Measurements from ENCODE around the gene CSK. TPM values are rescaled to one million over a fixed set of nuclear protein-coding genes. Genes with fewer than 3 reads are reported as not detected.
A peak's percentile ranks its signal among the peaks of the same experiment; 100 is the strongest.

CSK gene
- total RNA-seq (10 to 100 TPM; 19.0 to 41.7 TPM), polyA plus RNA-seq (10 to 100 TPM in 1 of 2 donors, 1 to 10 TPM in 1; 6.9 to 29.3 TPM)

- Histone ChIP-seq H3K27me3 (ENCODE audit: control insufficient read depth in 4 of 4, insufficient read depth in 4 of 4, low read length in 3 of 4) (no peaks in the 10 kb centered on the region), H3K4me3 (ENCODE audit: low read depth in 1 of 3, low read length in 3 of 3) (peak within 1 kb of the TSS; percentile 83 to 90 (median 88)), H3K4me1 (ENCODE audit: control insufficient read depth in 4 of 4, insufficient read depth in 4 of 4, low read length in 3 of 4) (peaks cover 24 to 73% (median 51%) of the 10 kb centered on the region in 4 donors), H3K27ac (ENCODE audit: low read depth in 1 of 2, low read length in 2 of 2) (peak within 1 kb of the TSS; percentile 87 to 90), H3K36me3 (ENCODE audit: control insufficient read depth in 4 of 4, insufficient read depth in 3 of 4, low read depth in 1 of 4, low read length in 3 of 4) (no peaks in the 10 kb centered on the region), H3K9me3 (ENCODE audit: control insufficient read depth in 4 of 4, low read length in 3 of 4) (no peaks in the 10 kb centered on the region), H3K9ac (ENCODE audit: low read depth in 1 of 2, low read length in 2 of 2) (peak within 1 kb of the TSS; percentile 74 to 79)
- TF ChIP-seq CTCF (IDR thresholded peaks at IDR 0.05; ENCODE audit: low read depth, low read length, missing input control) (peak; percentile 79), HNF4G (IDR thresholded peaks at IDR 0.05) (no peak)
- whole genome bisulfite sequencing = under 1% methylated on average over 74 of the region's 74 CpGs
- DNase-seq (ENCODE audit: low spot score) = peak; percentile 80
These were observed at the start of gene CSK for GRCh38 chr15:74781431-74782258. TSS of gene CSK (plus strand) at chr15:74782080. CDS start at chr15:74798298, 16,218 bp downstream.

GRCh38 chr15:74732846-74733245 is 49.0 kb upstream of the CSK start:
- no peak for DNase-seq (ENCODE audit: low spot score)

More at GRCh38 chr15:74732846-74733245, 49.0 kb upstream of the CSK start:
- H3K4me3 ChIP-seq (ENCODE audit: low read depth in 1 of 3, low read length in 3 of 3) = no peak overlapping the region
- H3K9me3 ChIP-seq (ENCODE audit: control insufficient read depth in 4 of 4, low read length in 3 of 4) = no peaks in the 10 kb centered on the region
- H3K4me1 ChIP-seq (ENCODE audit: control insufficient read depth in 4 of 4, insufficient read depth in 4 of 4, low read length in 3 of 4) = peaks cover 5 to 49% (median 31%) of the 10 kb centered on the region in 4 donors
- H3K9ac ChIP-seq (ENCODE audit: low read depth in 1 of 2, low read length in 2 of 2) = no peak overlapping the region
- no peaks in the 10 kb centered on the region for H3K36me3 ChIP-seq (ENCODE audit: control insufficient read depth in 4 of 4, insufficient read depth in 3 of 4, low read depth in 1 of 4, low read length in 3 of 4)
- no peak overlapping the region for H3K27ac ChIP-seq (ENCODE audit: low read depth in 1 of 2, low read length in 2 of 2)
- no peak for TF ChIP-seq MAX (IDR thresholded peaks at IDR 0.05)
- no peak for TF ChIP-seq ATF3 (IDR thresholded peaks at IDR 0.05)
- TF ChIP-seq ZBTB33 (IDR thresholded peaks at IDR 0.05) = no peak
- no peak for TF ChIP-seq HNF4A (conservative IDR thresholded peaks at IDR 0.05)
- no peak for TF ChIP-seq RAD21 (IDR thresholded peaks at IDR 0.05)
- no peak for TF ChIP-seq JUND (IDR thresholded peaks at IDR 0.05)
- no peak for TF ChIP-seq SP1 (IDR thresholded peaks at IDR 0.05)
- no peak for TF ChIP-seq HNF4G (IDR thresholded peaks at IDR 0.05)
- TF ChIP-seq REST (IDR thresholded peaks at IDR 0.05) = no peak
- no peak for TF ChIP-seq RXRA (IDR thresholded peaks at IDR 0.05)
- TF ChIP-seq FOXA1 (IDR thresholded peaks at IDR 0.05) = no peak
- TF ChIP-seq YY1 (IDR thresholded peaks at IDR 0.05) = no peak
- no peak for TF ChIP-seq GABPA (IDR thresholded peaks at IDR 0.05 in 1 of 2, conservative IDR thresholded peaks at IDR 0.05 in 1 of 2)
- TF ChIP-seq CTCF (IDR thresholded peaks at IDR 0.05; ENCODE audit: low read depth, low read length, missing input control) = no peak
- TF ChIP-seq TAF1 (conservative IDR thresholded peaks at IDR 0.05) = no peak
- TF ChIP-seq NR2F2 (IDR thresholded peaks at IDR 0.05) = no peak
- TF ChIP-seq EGR1 (IDR thresholded peaks at IDR 0.05; ENCODE audit: low read depth in 2 of 2) = no peak
- TF ChIP-seq FOXA2 (IDR thresholded peaks at IDR 0.05) = no peak
- WGBS = 92% methylated on average over 5 of the region's 5 CpGs
- no peaks in the 10 kb centered on the region for H3K27me3 ChIP-seq (ENCODE audit: control insufficient read depth in 4 of 4, insufficient read depth in 4 of 4, low read length in 3 of 4)
